K562 (cell line): ENCODE data around the gene KMT2C. TPM values are rescaled to one million over a fixed set of nuclear protein-coding genes. Genes with fewer than 3 reads are reported as not detected.

Experiments
- ATAC-seq: fragments of 200-7000 bp; cut with Tn5 transposase; 3 replicates; pipeline ENCODE4 v1.9.1; 2020; ENCODE audit warnings: moderate library complexity
- BruUV-seq: library from RNA; stranded (reverse); fragments of 400-500 nt; replicated peaks from 2 replicates; lab custom pipeline; 2021; lab: Mats Ljungman, UMichigan
- CTCF ChIA-PET: fragments of 300-600 bp; formaldehyde crosslinking; extraction: SDS; loops from one replicate; lab custom pipeline; 2021; ENCODE audit warnings: low intra/inter-chr PET ratio; lab: Yijun Ruan, JAX
- POLR2A ChIA-PET: fragments of 300-600, 350-650 bp; sonication (Branson Sonifier 250); formaldehyde crosslinking; extraction: SDS; loops from one replicate; lab custom pipeline; 2021; ENCODE audit warnings: antibody characterized with exemption, inconsistent platforms; lab: Yijun Ruan, JAX
- DNase-seq, 4 experiments: peaks; one replicate each; pipeline versions ENCODE4 v3.0.0 to v3.0.0-alpha.2; 2011 to 2018; ENCODE audit warnings: low spot score in 3 of 4, mixed read lengths in 3 of 4; ENCODE audit errors: extremely low read depth in 1 of 4
- FAIRE-seq: peaks from 2 replicates; lab custom pipeline; 2011; peaks lifted over from hg19 to GRCh38; lab: Jason Lieb, UNC
- H2AFZ ChIP-seq: 2 replicates; pipeline ENCODE4 v1.6.0; 2011; ENCODE audit warnings: low read depth, low read length, control low read depth, inconsistent platforms
- H3K27ac ChIP-seq: fragments of 200-600 bp; 3 replicates; pipeline ENCODE4 v1.8.0; 2011; ENCODE audit warnings: low read depth, mild to moderate bottlenecking, control low read depth, inconsistent platforms, low read length, moderate library complexity, mixed read lengths; ENCODE audit errors: extremely low read depth
- H3K27me3 ChIP-seq, 2 experiments: fragments of 300-600 bp in 1 of 2; 2 replicates in 1 of 2; 3 replicates in 1 of 2; pipeline versions ENCODE4 v1.6.0 to v1.8.0; 2011; ENCODE audit warnings: inconsistent platforms in 2 of 2, low read length in 2 of 2, mild to moderate bottlenecking in 1 of 2, mixed read lengths in 1 of 2, moderate library complexity in 1 of 2; ENCODE audit not compliant: control insufficient read depth in 2 of 2, insufficient read depth in 2 of 2
- H3K36me3 ChIP-seq: fragments of 300-600 bp; 3 replicates; pipeline ENCODE4 v1.8.0; 2011; ENCODE audit warnings: mild to moderate bottlenecking, low read length, inconsistent platforms; ENCODE audit not compliant: control insufficient read depth, insufficient read depth
- H3K4me1 ChIP-seq, 2 experiments: fragments of 200-600 bp in 1 of 2; replicated peaks in 1 of 2; 2 replicates in 1 of 2; 3 replicates in 1 of 2; pipeline versions ENCODE4 v1.5.1 to v1.8.0; 2011; ENCODE audit warnings: inconsistent platforms in 2 of 2, low read length in 2 of 2, mild to moderate bottlenecking in 1 of 2, mixed read lengths in 1 of 2, moderate library complexity in 1 of 2; ENCODE audit not compliant: control insufficient read depth in 2 of 2, insufficient read depth in 2 of 2
- H3K4me2 ChIP-seq: 2 replicates; pipeline ENCODE4 v1.6.1; 2011; ENCODE audit warnings: low read length, control low read depth, inconsistent platforms, mixed read lengths; ENCODE audit not compliant: insufficient read depth
- H3K4me3 ChIP-seq: fragments of 200-600 bp; sonication (generic), shearing (Covaris generic); 2 replicates; pipeline ENCODE4 v1.5.1; 2016; ENCODE audit warnings: control low read depth, inconsistent platforms
- H3K79me2 ChIP-seq: fragments of 200-600 bp; 3 replicates; pipeline ENCODE4 v1.8.0; 2011; ENCODE audit warnings: low read length, inconsistent platforms; ENCODE audit not compliant: control insufficient read depth, insufficient read depth
- H3K9ac ChIP-seq, 2 experiments: 2 replicates each; pipeline versions ENCODE4 v1.6.0 to v1.6.1; 2011; ENCODE audit warnings: low read depth in 2 of 2, low read length in 2 of 2, control low read depth in 1 of 2, inconsistent platforms in 1 of 2, mild to moderate bottlenecking in 1 of 2, mixed read lengths in 1 of 2; ENCODE audit not compliant: insufficient read depth in 1 of 2
- H3K9me1 ChIP-seq: one replicate; pipeline ENCODE4 v1.6.0; 2011; ENCODE audit warnings: inconsistent platforms, mild to moderate bottlenecking, low read length, moderate library complexity; ENCODE audit not compliant: control insufficient read depth, insufficient read depth
- H3K9me3 ChIP-seq: replicated peaks from 2 replicates; pipeline ENCODE4 v1.5.1; 2011; ENCODE audit warnings: low read depth, low read length, inconsistent platforms; ENCODE audit not compliant: control insufficient read depth, insufficient read depth
- H4K20me1 ChIP-seq: replicated peaks from 2 replicates; pipeline ENCODE4 v1.6.1; 2011; ENCODE audit warnings: low read length, inconsistent platforms, mixed read lengths; ENCODE audit not compliant: control insufficient read depth, insufficient read depth
- ARID4B ChIP-seq: sonication (generic); formaldehyde crosslinking; IDR thresholded peaks from 2 replicates; pipeline ENCODE4 v1.8.0; 2022; ENCODE audit warnings: mild to moderate bottlenecking, missing genetic modification reagents
- CREB3L1 ChIP-seq: fragments of 450-650 bp; IDR thresholded peaks from 2 replicates; pipeline ENCODE4 v1.6.1; 2014; ENCODE audit warnings: low read depth, mild to moderate bottlenecking, moderate library complexity, borderline replicate concordance
- E2F3 ChIP-seq: fragments of 250-450 bp; sonication (Bioruptor Pico); IDR thresholded peaks from 2 replicates; pipeline ENCODE4 v1.4.0; 2020; ENCODE audit warnings: mild to moderate bottlenecking
- EP300 ChIP-seq: IDR thresholded peaks from 2 replicates; pipeline ENCODE4 v1.6.1; 2012; ENCODE audit warnings: low read length, improper control_type of control experiment
- MCM2 ChIP-seq: fragments of 450-650 bp; IDR thresholded peaks from 2 replicates; pipeline ENCODE4 v1.6.1; 2017; ENCODE audit warnings: low read depth, mild to moderate bottlenecking
- MITF ChIP-seq: IDR thresholded peaks from 2 replicates; pipeline ENCODE4 v1.6.1; 2014; ENCODE audit warnings: antibody characterized with exemption
- RHOXF2B ChIP-seq: fragments of 250-450 bp; sonication (Bioruptor Pico); conservative IDR thresholded peaks from 2 replicates; pipeline ENCODE4 v1.5.1; 2021
- TEAD1 ChIP-seq, 2 experiments: fragments of 450-650 bp in 1 of 2; sonication (generic) in 1 of 2; formaldehyde crosslinking; IDR thresholded peaks; 2 replicates each; pipeline versions ENCODE4 v1.4.0 to v1.8.0; 2020 to 2022; ENCODE audit warnings: mild to moderate bottlenecking in 2 of 2, missing genetic modification reagents in 1 of 2
- ZFP91 ChIP-seq: sonication (generic); formaldehyde crosslinking; IDR thresholded peaks from 2 replicates; pipeline ENCODE4 v1.8.0; 2022; ENCODE audit warnings: mild to moderate bottlenecking, missing genetic modification reagents
- ZNF449 ChIP-seq: fragments of 250-450 bp; sonication (Bioruptor Pico); IDR thresholded peaks from 2 replicates; pipeline ENCODE4 v1.8.0; 2022; ENCODE audit warnings: moderate library complexity, mild to moderate bottlenecking, inconsistent platforms
- WGBS: fragments of 100-300 bp; shearing (Covaris generic); methylation state at CpG from one replicate; pipeline ENCODE4 v1.1.6; 2016; ENCODE audit warnings: low coverage, mixed read lengths; ENCODE audit not compliant: insufficient coverage; ENCODE audit errors: missing lambda C conversion rate; 5-methylcytosine and 5-hydroxymethylcytosine counted together
- in situ Hi-C: fragments of 300-500 bp; cut with MboI; formaldehyde crosslinking; loops from 4 replicates; pipeline ENCODE4 v1.15.0; 2018; ENCODE audit warnings: inconsistent platforms, mixed read lengths
- intact Hi-C: fragments of 100-400 bp; cut with micrococcal nuclease; formaldehyde crosslinking; loops from 2 replicates; pipeline ENCODE4 v1.14.2; 2022
- polyA plus RNA-seq, 8 experiments: library from polyadenylated mRNA; depleted of rRNA in 4 of 8; stranded (reverse) in 5 of 8; unstranded in 3 of 8; fragments of >200 nt; fragmentation: Nextera tagmentation in 2 of 8; fragmentation: Illumina TruSeq in 1 of 8; extraction: Ambion mirVana in 2 of 8; extraction: Trizol in 1 of 8; gene quantifications; 2 replicates each; pipeline versions ENCODE4 v1.2.1 to v1.2.3, GENCODE V29; 2011 to 2014; ENCODE audit warnings: inconsistent platforms in 1 of 8, missing spikeins in 1 of 8
- total RNA-seq, 7 experiments: library from RNA; depleted of rRNA in 6 of 7; stranded (reverse); fragments of >200 nt in 6 of 7; fragmentation: Illumina TruSeq in 2 of 7; extraction: Trizol in 2 of 7; gene quantifications; 2 replicates each; pipeline versions ENCODE4 v1.2.1 to v1.2.3, GENCODE V29; 2011 to 2021; ENCODE audit warnings: low replicate concordance in 1 of 7

The KMT2C gene
- total and polyA plus RNA-seq, 9 of the 15 experiments (the other 6 are each of a cell fraction or from before 2014, with no cell fraction given): 4.9 to 67.8 (median 27.1) TPM

GRCh38 chr7:152144557-152145245 is 291.1 kb downstream of the KMT2C start:
- H3K9me3 ChIP-seq: no peaks in the 10 kb centered on the region
- H3K9ac ChIP-seq: no peak overlapping the region
- H3K27me3 ChIP-seq: no peaks in the 10 kb centered on the region
- intact Hi-C loops (no loop called here), in situ Hi-C loops (no loop called here)
- BruUV-seq: no TSS peak
- TF ChIP-seq E2F3 (CRISPR knock-in tag) (no peak), ZNF449 (CRISPR knock-in tag) (no peak), MITF (no peak), RHOXF2B (CRISPR knock-in tag) (no peak), EP300 (no peak), ARID4B (CRISPR knock-in tag) (no peak), TEAD1 (CRISPR knock-in tag; IDR thresholded peaks at IDR 0.05) (no peak), ZFP91 (CRISPR knock-in tag) (no peak), MCM2 (no peak), CREB3L1 (no peak)
- H3K79me2 ChIP-seq: no peaks in the 10 kb centered on the region
- no peak overlapping the region for H3K4me3 ChIP-seq
- no peak overlapping the region for H3K27ac ChIP-seq
- FAIRE-seq (no peak), DNase-seq (no peak), ATAC-seq (no peak)
- 93% methylated on average over 12 of the region's 12 CpGs for WGBS
- H2AFZ ChIP-seq: no peak overlapping the region
- H3K9me1 ChIP-seq: peaks cover 4% of the 10 kb centered on the region
- H3K4me1 ChIP-seq: no peaks in the 10 kb centered on the region
- ChIA-PET CTCF (interaction anchor here (0.9 kb wide), 1 partner anchor 160 kb away, joined by 3 read pairs; no protein-coding TSS in a partner anchor), POLR2A (interaction anchor here (0.6 to 1.5 kb wide), 4 partner anchors 9 to 22 kb away, joined by 3 to 4 read pairs (median 4); no protein-coding TSS in a partner anchor)
- H4K20me1 ChIP-seq: no peaks in the 10 kb centered on the region; the same call in 1 of the 2 replicates
- H3K4me2 ChIP-seq: no peak overlapping the region
- peaks cover 96% of the 10 kb centered on the region for H3K36me3 ChIP-seq
